B cell (primary cell): ENCODE data around the gene SLC13A1. TPM values are rescaled to one million over a fixed set of nuclear protein-coding genes. Genes with fewer than 3 reads are reported as not detected.

ENCODE experiments used
- ATAC-seq: fragments of 200-7000 bp; cut with Tn5 transposase; one replicate; pipeline ENCODE4 v1.10.0; 2021; ENCODE audit warnings: low read depth, mild to moderate bottlenecking, moderate number of reproducible peaks, moderate library complexity
- CTCF ChIA-PET: fragments of 350-600 bp; sonication (Branson Sonifier 250); formaldehyde crosslinking; loops from one replicate; lab custom pipeline; 2021; ENCODE audit warnings: antibody characterized with exemption, inconsistent platforms; lab: Charles Lee
- POLR2A ChIA-PET: fragments of 350-600 bp; sonication (Branson Sonifier 250); formaldehyde crosslinking; loops from one replicate; lab custom pipeline; 2021; ENCODE audit warnings: antibody characterized with exemption; lab: Charles Lee
- DNase-seq: peaks from one replicate; pipeline ENCODE4 v3.0.0; 2013
- H2AFZ ChIP-seq: 2 replicates; pipeline ENCODE4 v1.6.1; 2012; ENCODE audit warnings: mild to moderate bottlenecking, low read depth, low read length; ENCODE audit not compliant: insufficient read depth, poor library complexity, severe bottlenecking
- H3K27ac ChIP-seq, 2 donors: 1 replicate in 1 of 2; 2 replicates in 1 of 2; pipeline ENCODE4 v1.5.1; 2012 to 2013; ENCODE audit warnings: low read length in 2 of 2, mild to moderate bottlenecking in 2 of 2, moderate library complexity in 1 of 2
- H3K27me3 ChIP-seq, 4 experiments: fragments of 200-600 bp in 1 of 4; sonication (generic) in 1 of 4; replicated peaks in 1 of 4; 1 replicate in 2 of 4; 2 replicates in 2 of 4; pipeline versions ENCODE4 v1.6.1 to v1.7.0; 2013 to 2016; ENCODE audit warnings: low read length in 3 of 4, mild to moderate bottlenecking in 2 of 4, mixed read lengths in 1 of 4, moderate library complexity in 1 of 4; ENCODE audit not compliant: insufficient read depth in 4 of 4, control insufficient read depth in 3 of 4; ENCODE audit errors: control extremely low read depth in 1 of 4
- H3K36me3 ChIP-seq, 2 experiments: replicated peaks in 1 of 2; 1 replicate in 1 of 2; 2 replicates in 1 of 2; pipeline versions ENCODE4 v1.6.1 to v1.7.1; 2013; ENCODE audit warnings: low read length in 1 of 2; ENCODE audit not compliant: insufficient read depth in 2 of 2, control insufficient read depth in 1 of 2; ENCODE audit errors: control extremely low read depth in 1 of 2, extremely low read depth in 1 of 2
- H3K4me1 ChIP-seq, 2 donors: fragments of 200-600 bp in 1 of 2; sonication (generic) in 1 of 2; 1 replicate in 1 of 2; 2 replicates in 1 of 2; pipeline versions ENCODE4 v1.5.1 to v1.6.1; 2013 to 2017; ENCODE audit warnings: low read length in 2 of 2; ENCODE audit not compliant: control insufficient read depth in 2 of 2, insufficient read depth in 2 of 2
- H3K4me2 ChIP-seq: replicated peaks from 2 replicates; pipeline ENCODE3; 2012; ENCODE audit warnings: mild to moderate bottlenecking, low read depth, low read length; ENCODE audit not compliant: poor library complexity, severe bottlenecking
- H3K4me3 ChIP-seq, 5 experiments: fragments of 200-600 bp in 1 of 5; sonication (generic) in 1 of 5; 1 replicate in 3 of 5; 2 replicates in 2 of 5; pipeline versions ENCODE4 v1.5.1 to v1.7.0; 2011 to 2016; ENCODE audit warnings: low read length in 4 of 5, mild to moderate bottlenecking in 4 of 5, low read depth in 2 of 5, control low read depth in 1 of 5, moderate library complexity in 1 of 5; ENCODE audit not compliant: insufficient read depth in 1 of 5; ENCODE audit errors: control extremely low read depth in 1 of 5, extremely low read depth in 1 of 5
- H3K79me2 ChIP-seq: fragments of 200-600 bp; sonication (generic); one replicate; pipeline ENCODE4 v1.6.0; 2016; ENCODE audit warnings: low read length; ENCODE audit not compliant: control insufficient read depth, insufficient read depth
- H3K9ac ChIP-seq: fragments of 200-600 bp; sonication (generic); 2 replicates; pipeline ENCODE4 v1.6.1; 2017; ENCODE audit warnings: mild to moderate bottlenecking, low read length, moderate library complexity
- H3K9me3 ChIP-seq, 3 donors: one replicate each; pipeline versions ENCODE4 v1.6.1 to v1.7.1; 2013; ENCODE audit warnings: low read length in 2 of 3; ENCODE audit not compliant: control insufficient read depth in 2 of 3, insufficient read depth in 1 of 3; ENCODE audit errors: control extremely low read depth in 1 of 3
- H4K20me1 ChIP-seq: 2 replicates; pipeline ENCODE4 v1.6.0; 2012; ENCODE audit warnings: mild to moderate bottlenecking, low read length; ENCODE audit not compliant: insufficient read depth, control insufficient read depth, poor library complexity, severe bottlenecking
- H3K27ac Mint-ChIP-seq: one replicate; pipeline ENCODE4 v1.8.0; 2021; ENCODE audit warnings: mixed read lengths
- H3K27me3 Mint-ChIP-seq: one replicate; pipeline ENCODE4 v1.8.0; 2021; ENCODE audit warnings: mixed read lengths
- H3K4me1 Mint-ChIP-seq: one replicate; pipeline ENCODE4 v1.8.0; 2021; ENCODE audit warnings: mixed read lengths
- H3K4me3 Mint-ChIP-seq: one replicate; pipeline ENCODE4 v1.8.0; 2021; ENCODE audit warnings: mixed read lengths
- H3K9me3 Mint-ChIP-seq: one replicate; pipeline ENCODE4 v1.8.0; 2022; ENCODE audit warnings: mixed read lengths; ENCODE audit not compliant: insufficient read depth
- EZH2 ChIP-seq: IDR thresholded peaks from 2 replicates; pipeline ENCODE4 v1.6.1; 2012; ENCODE audit warnings: borderline replicate concordance, low read depth, mild to moderate bottlenecking, moderate library complexity, low read length; ENCODE audit not compliant: insufficient read depth, poor library complexity, severe bottlenecking
- whole genome bisulfite sequencing: methylation state at CpG from one replicate; pipeline ENCODE4 v1.1.5; 2013; ENCODE audit warnings: missing lambda C conversion rate; ENCODE audit not compliant: insufficient coverage; 5-methylcytosine and 5-hydroxymethylcytosine counted together
- intact Hi-C: fragments of 100-400 bp; cut with micrococcal nuclease; formaldehyde crosslinking; loops from one replicate; pipeline ENCODE4 v1.10.0; 2022
- polyA plus RNA-seq: library from polyadenylated mRNA; depleted of rRNA; stranded (reverse); fragments of >200 nt; gene quantifications from 2 replicates; pipeline ENCODE4 v1.2.3, GENCODE V29; 2012
- total RNA-seq, 2 donors: library from RNA; stranded (reverse); fragments of 120-200 nt in 1 of 2; gene quantifications; 1 replicate in 1 of 2; 2 replicates in 1 of 2; pipeline versions ENCODE4 v1.2.3 to v1.2.4, GENCODE V29; 2013 to 2022
- TF ChIP-seq, protein P1 (sequence below): fragments of 200-600 bp; IDR thresholded peaks from one replicate; pipeline ENCODE4 v1.8.0; 2022; ENCODE audit warnings: antibody characterized with exemption, mild to moderate bottlenecking

Gene SLC13A1
- total and polyA plus RNA-seq, 2 donors (not counting 1 experiment from before 2014, with no cell fraction given) = not detected

DNA sequence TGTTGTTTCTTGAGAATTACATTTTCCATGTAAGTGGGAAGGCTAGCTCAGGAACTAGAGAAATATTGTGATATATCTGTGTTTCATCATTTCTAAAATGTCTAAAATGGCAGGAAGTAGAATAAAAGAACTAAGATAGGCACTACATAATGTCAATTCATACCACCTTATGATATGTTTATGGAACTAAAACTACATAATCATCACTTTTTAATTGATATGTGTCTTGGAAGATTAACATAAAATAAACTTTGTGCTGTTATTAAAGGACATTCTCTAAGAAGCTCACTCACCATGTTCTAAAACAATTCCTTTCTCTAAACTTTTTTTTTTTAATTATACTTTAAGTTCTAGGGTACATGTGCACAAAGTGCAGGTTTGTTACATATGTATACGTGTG is 120.7 kb downstream of the SLC13A1 start:
- no peaks in the 10 kb centered on the region for H3K4me1 Mint-ChIP-seq
- peaks cover 2% of the 10 kb centered on the region for H3K9me3 Mint-ChIP-seq
- no peak overlapping the region for H3K27ac Mint-ChIP-seq
- TF ChIP-seq, protein P1, sequence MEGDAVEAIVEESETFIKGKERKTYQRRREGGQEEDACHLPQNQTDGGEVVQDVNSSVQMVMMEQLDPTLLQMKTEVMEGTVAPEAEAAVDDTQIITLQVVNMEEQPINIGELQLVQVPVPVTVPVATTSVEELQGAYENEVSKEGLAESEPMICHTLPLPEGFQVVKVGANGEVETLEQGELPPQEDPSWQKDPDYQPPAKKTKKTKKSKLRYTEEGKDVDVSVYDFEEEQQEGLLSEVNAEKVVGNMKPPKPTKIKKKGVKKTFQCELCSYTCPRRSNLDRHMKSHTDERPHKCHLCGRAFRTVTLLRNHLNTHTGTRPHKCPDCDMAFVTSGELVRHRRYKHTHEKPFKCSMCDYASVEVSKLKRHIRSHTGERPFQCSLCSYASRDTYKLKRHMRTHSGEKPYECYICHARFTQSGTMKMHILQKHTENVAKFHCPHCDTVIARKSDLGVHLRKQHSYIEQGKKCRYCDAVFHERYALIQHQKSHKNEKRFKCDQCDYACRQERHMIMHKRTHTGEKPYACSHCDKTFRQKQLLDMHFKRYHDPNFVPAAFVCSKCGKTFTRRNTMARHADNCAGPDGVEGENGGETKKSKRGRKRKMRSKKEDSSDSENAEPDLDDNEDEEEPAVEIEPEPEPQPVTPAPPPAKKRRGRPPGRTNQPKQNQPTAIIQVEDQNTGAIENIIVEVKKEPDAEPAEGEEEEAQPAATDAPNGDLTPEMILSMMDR = no peak
- no peak for TF ChIP-seq EZH2
- H3K27me3 Mint-ChIP-seq = no peaks in the 10 kb centered on the region
- no peaks in the 10 kb centered on the region for H3K27me3 ChIP-seq
- no peaks in the 10 kb centered on the region for H4K20me1 ChIP-seq
- intact Hi-C loops = no loop called here
- H3K9me3 ChIP-seq = no peaks in the 10 kb centered on the region
- H3K9ac ChIP-seq = no peak overlapping the region
- H3K27ac ChIP-seq = no peak overlapping the region
- no peak overlapping the region for H3K4me2 ChIP-seq
- DNase-seq (no peak), ATAC-seq (no peak)
- ChIA-PET CTCF (no interaction called here), POLR2A (no interaction called here)
- no peaks in the 10 kb centered on the region for H3K4me1 ChIP-seq
- no peak overlapping the region for H2AFZ ChIP-seq
- H3K36me3 ChIP-seq = no peaks in the 10 kb centered on the region
- no CpG with 5 or more reads among the region's 1 CpG for WGBS
- no peaks in the 10 kb centered on the region for H3K79me2 ChIP-seq
- no peak overlapping the region for H3K4me3 Mint-ChIP-seq
- H3K4me3 ChIP-seq = no peak overlapping the region

DNA sequence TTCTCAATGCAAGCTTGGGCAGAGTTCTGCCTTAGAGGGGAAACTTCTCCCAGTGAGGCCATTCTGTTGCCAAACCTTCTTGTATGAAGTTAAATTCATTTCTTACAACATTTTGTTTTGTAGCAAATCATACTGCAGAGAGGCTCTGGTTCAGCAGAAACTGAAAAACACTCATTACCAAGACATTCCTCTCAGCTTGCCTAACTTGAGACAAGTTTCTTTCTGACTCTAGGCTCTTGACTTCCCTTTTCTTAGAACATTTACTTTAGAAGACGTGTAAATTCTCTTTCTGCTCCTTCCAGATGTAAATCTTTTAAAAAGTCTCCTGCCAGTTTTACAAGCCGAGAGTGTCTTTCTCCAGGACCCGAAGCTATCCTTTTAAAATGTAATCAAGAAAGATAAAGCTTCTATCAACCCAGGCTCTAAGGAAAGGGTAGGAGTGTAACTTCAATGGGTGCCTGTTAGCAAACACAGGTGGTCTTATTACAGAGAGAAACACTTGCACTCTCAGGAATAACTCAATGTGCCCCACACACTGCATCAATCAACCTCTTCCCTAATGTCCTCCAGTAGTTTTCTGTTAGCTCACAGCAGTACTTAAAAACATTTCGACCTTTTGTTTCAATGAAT is 123.8 kb downstream of the SLC13A1 start:
- no peak for ATAC-seq
- no peak overlapping the region for H3K27ac Mint-ChIP-seq

More for the DNA sequence above, 123.8 kb downstream of the SLC13A1 start:
- no peaks in the 10 kb centered on the region for H3K9me3 ChIP-seq
- no peak for DNase-seq
- no peak overlapping the region for H2AFZ ChIP-seq
- H3K4me3 ChIP-seq = no peak overlapping the region
- no CpG with 5 or more reads among the region's 4 CpGs for WGBS
- CTCF ChIA-PET = no interaction called here
- H3K79me2 ChIP-seq = no peaks in the 10 kb centered on the region
- H3K36me3 ChIP-seq = no peaks in the 10 kb centered on the region
- H3K4me2 ChIP-seq = no peak overlapping the region
- no peak overlapping the region for H3K27ac ChIP-seq
- H3K27me3 ChIP-seq = no peaks in the 10 kb centered on the region
- Mint-ChIP-seq H3K4me1 (no peaks in the 10 kb centered on the region), H3K4me3 (no peak overlapping the region), H3K9me3 (peaks cover 2% of the 10 kb centered on the region), H3K27me3 (no peaks in the 10 kb centered on the region)
- no peaks in the 10 kb centered on the region for H3K4me1 ChIP-seq
- H3K9ac ChIP-seq = no peak overlapping the region
- intact Hi-C loops = no loop called here
- POLR2A ChIA-PET = no interaction called here
- H4K20me1 ChIP-seq = no peaks in the 10 kb centered on the region
- TF ChIP-seq, protein P1 = no peak
